CD14-positive monocyte (primary cell): ENCODE results near the gene FBXL17. TPM values are rescaled to one million over a fixed set of nuclear protein-coding genes. Genes with fewer than 3 reads are reported as not detected.

Experiments used
- DNase-seq, 3 donors: peaks; one replicate each; pipeline ENCODE4 v3.0.0-alpha.2; 2011 to 2022
- H2AFZ ChIP-seq: 2 replicates; pipeline ENCODE4 v1.6.0; 2012; ENCODE audit warnings: mild to moderate bottlenecking, low read depth, low read length, inconsistent platforms; ENCODE audit not compliant: insufficient read depth, poor library complexity, severe bottlenecking
- H3K27ac ChIP-seq, 2 donors: 1 replicate in 1 of 2; 2 replicates in 1 of 2; pipeline ENCODE4 v1.5.1; 2012 to 2013; ENCODE audit warnings: low read length in 2 of 2, control low read depth in 1 of 2, inconsistent platforms in 1 of 2, low read depth in 1 of 2, mild to moderate bottlenecking in 1 of 2
- H3K27me3 ChIP-seq, 2 donors: one replicate each; pipeline versions ENCODE4 v1.6.0 to v1.6.1; 2011 to 2013; ENCODE audit warnings: low read length in 2 of 2; ENCODE audit not compliant: control insufficient read depth in 2 of 2, insufficient read depth in 2 of 2
- H3K36me3 ChIP-seq, 2 donors: replicated peaks in 1 of 2; 1 replicate in 1 of 2; 2 replicates in 1 of 2; pipeline versions ENCODE4 v1.5.1 to v1.6.1; 2012 to 2013; ENCODE audit warnings: low read length in 2 of 2, control low read depth in 1 of 2, inconsistent platforms in 1 of 2, mild to moderate bottlenecking in 1 of 2; ENCODE audit not compliant: insufficient read depth in 2 of 2, control insufficient read depth in 1 of 2
- H3K4me1 ChIP-seq, 2 donors: 1 replicate in 1 of 2; 2 replicates in 1 of 2; pipeline versions ENCODE4 v1.5.1 to v1.6.1; 2012 to 2013; ENCODE audit warnings: low read length in 2 of 2, control low read depth in 1 of 2, inconsistent platforms in 1 of 2, mild to moderate bottlenecking in 1 of 2, moderate library complexity in 1 of 2; ENCODE audit not compliant: insufficient read depth in 2 of 2, control insufficient read depth in 1 of 2
- H3K4me2 ChIP-seq: replicated peaks from 2 replicates; pipeline ENCODE3; 2012; ENCODE audit warnings: low read length, moderate library complexity, mild to moderate bottlenecking; ENCODE audit not compliant: poor library complexity, severe bottlenecking; ENCODE audit errors: extremely low read depth
- H3K4me3 ChIP-seq, 3 experiments: fragments of 200-600 bp in 1 of 3; sonication (generic) in 1 of 3; replicated peaks in 1 of 3; 1 replicate in 2 of 3; 2 replicates in 1 of 3; pipeline ENCODE4 v1.5.1; 2011 to 2013; ENCODE audit warnings: low read length in 3 of 3, mild to moderate bottlenecking in 3 of 3, control low read depth in 2 of 3, low read depth in 2 of 3, inconsistent platforms in 1 of 3, moderate library complexity in 1 of 3
- H3K79me2 ChIP-seq: 2 replicates; pipeline ENCODE4 v1.6.0; 2012; ENCODE audit warnings: mild to moderate bottlenecking, control low read depth, inconsistent platforms, low read length, moderate library complexity; ENCODE audit not compliant: insufficient read depth
- H3K9ac ChIP-seq: 2 replicates; pipeline ENCODE4 v1.6.0; 2017; ENCODE audit warnings: low read length, mild to moderate bottlenecking; ENCODE audit not compliant: insufficient read depth, poor library complexity, severe bottlenecking
- H3K9me3 ChIP-seq, 2 donors: replicated peaks in 1 of 2; 1 replicate in 1 of 2; 2 replicates in 1 of 2; pipeline versions ENCODE4 v1.5.1 to v1.6.1; 2012 to 2013; ENCODE audit warnings: low read length in 2 of 2, control low read depth in 1 of 2; ENCODE audit not compliant: control insufficient read depth in 1 of 2, insufficient read depth in 1 of 2
- H4K20me1 ChIP-seq: 2 replicates; pipeline ENCODE4 v1.6.0; 2012; ENCODE audit warnings: mild to moderate bottlenecking, low read length, control low read depth, moderate library complexity; ENCODE audit not compliant: insufficient read depth
- H3K27ac Mint-ChIP-seq, 7 donors: one replicate each; pipeline ENCODE4 v1.8.0; 2020; ENCODE audit warnings: mild to moderate bottlenecking in 7 of 7, mixed read lengths in 7 of 7, moderate library complexity in 6 of 7, inconsistent platforms in 2 of 7
- H3K27me3 Mint-ChIP-seq, 3 donors: one replicate each; pipeline ENCODE4 v1.8.0; 2021 to 2022; ENCODE audit warnings: low read depth in 3 of 3, mild to moderate bottlenecking in 3 of 3, mixed read lengths in 3 of 3, moderate library complexity in 3 of 3, inconsistent platforms in 1 of 3
- H3K36me3 Mint-ChIP-seq, 2 donors: one replicate each; pipeline ENCODE4 v1.8.0; 2020; ENCODE audit warnings: mixed read lengths in 2 of 2, inconsistent platforms in 1 of 2, mild to moderate bottlenecking in 1 of 2
- H3K4me1 Mint-ChIP-seq: one replicate; pipeline ENCODE4 v1.8.0; 2020; ENCODE audit warnings: mild to moderate bottlenecking, mixed read lengths
- H3K4me3 Mint-ChIP-seq, 2 donors: one replicate each; pipeline ENCODE4 v1.8.0; 2020; ENCODE audit warnings: mild to moderate bottlenecking in 2 of 2, mixed read lengths in 2 of 2, moderate library complexity in 1 of 2
- H3K9me3 Mint-ChIP-seq, 7 donors: one replicate each; pipeline ENCODE4 v1.8.0; 2020 to 2022; ENCODE audit warnings: mixed read lengths in 7 of 7, mild to moderate bottlenecking in 6 of 7, moderate library complexity in 6 of 7, inconsistent platforms in 2 of 7
- CTCF ChIP-seq: fragments of 200-600 bp; IDR thresholded peaks from one replicate; pipeline ENCODE4 v1.8.0; 2022; ENCODE audit warnings: antibody characterized with exemption, mild to moderate bottlenecking
- WGBS: methylation state at CpG from one replicate; pipeline ENCODE4 v1.1.5; 2013; ENCODE audit warnings: missing lambda C conversion rate; ENCODE audit not compliant: insufficient coverage; 5-methylcytosine and 5-hydroxymethylcytosine counted together
- intact Hi-C, 2 donors: fragments of 100-400 bp; cut with micrococcal nuclease; formaldehyde crosslinking; loops; one replicate each; pipeline versions ENCODE4 v1.15.0 to v1.15.1; 2023
- polyA plus RNA-seq, 3 donors: library from polyadenylated mRNA; depleted of rRNA in 1 of 3; unstranded in 2 of 3; stranded (reverse) in 1 of 3; fragments of 300-500 nt in 2 of 3; fragments of >200 nt in 1 of 3; fragmentation: Illumina TruSeq in 2 of 3; gene quantifications; 1 replicate in 2 of 3; 2 replicates in 1 of 3; pipeline ENCODE4 v1.2.3, GENCODE V29; 2012 to 2021

FBXL17 gene
- polyA plus RNA-seq, 3 donors = 1.5 to 6.6 (median 2.0) TPM

GRCh38 chr5:108141676-108142075 is 240.2 kb downstream of the FBXL17 start:
- intact Hi-C loops = no loop called here
- no CpG with 5 or more reads among the region's 2 CpGs for WGBS

GRCh38 chr5:108136493-108136892 is 245.4 kb downstream of the FBXL17 start:
- Mint-ChIP-seq H3K4me3 (no peak overlapping the region), H3K27ac (no peak overlapping the region), H3K27me3 (no peaks in the 10 kb centered on the region), H3K36me3 (no peaks in the 10 kb centered on the region), H3K4me1 (no peaks in the 10 kb centered on the region), H3K9me3 (no peaks in the 10 kb centered on the region)
- no peak for DNase-seq
- no CpG with 5 or more reads among the region's 2 CpGs for WGBS
- Histone ChIP-seq H3K4me3 (no peak overlapping the region), H3K27me3 (no peaks in the 10 kb centered on the region), H4K20me1 (no peaks in the 10 kb centered on the region), H2AFZ (no peak overlapping the region), H3K79me2 (no peaks in the 10 kb centered on the region), H3K4me2 (no peak overlapping the region), H3K9me3 (no peaks in the 10 kb centered on the region), H3K4me1 (no peaks in the 10 kb centered on the region), H3K27ac (no peak overlapping the region), H3K9ac (no peak overlapping the region), H3K36me3 (no peaks in the 10 kb centered on the region)
- no peak for TF ChIP-seq CTCF
- intact Hi-C loops = no loop called here

More at GRCh38 chr5:108141676-108142075, 240.2 kb downstream of the FBXL17 start:
- H4K20me1 ChIP-seq = no peaks in the 10 kb centered on the region
- Mint-ChIP-seq H3K27ac (no peak overlapping the region), H3K9me3 (no peaks in the 10 kb centered on the region), H3K27me3 (no peaks in the 10 kb centered on the region), H3K4me3 (no peak overlapping the region), H3K36me3 (peaks cover 0 to 3% of the 10 kb centered on the region in 2 donors), H3K4me1 (peaks cover 15% of the 10 kb centered on the region)
- H3K27ac ChIP-seq = no peak overlapping the region
- H3K9ac ChIP-seq = no peak overlapping the region
- no peaks in the 10 kb centered on the region for H3K79me2 ChIP-seq
- DNase-seq = no peak
- H3K9me3 ChIP-seq = no peaks in the 10 kb centered on the region
- H3K4me3 ChIP-seq = no peak overlapping the region
- peaks cover 7 to 20% of the 10 kb centered on the region in 2 donors for H3K4me1 ChIP-seq
- no peak overlapping the region for H3K4me2 ChIP-seq
- H3K36me3 ChIP-seq = no peaks in the 10 kb centered on the region
- TF ChIP-seq CTCF = no peak
- H2AFZ ChIP-seq = no peak overlapping the region
- H3K27me3 ChIP-seq = no peaks in the 10 kb centered on the region
